NCI-H146 treated with DMSO at 0.1 percent for 48 hours (cell line): ENCODE results near the gene ANXA11.
A peak's percentile ranks its signal among the peaks of the same experiment; 100 is the strongest.

Source experiments
- DNase-seq: peaks from one replicate; lab custom pipeline; 2025; ENCODE audit not compliant: unreplicated experiment; lab: John Stamatoyannopoulos, UW

The ANXA11 gene

DNA sequence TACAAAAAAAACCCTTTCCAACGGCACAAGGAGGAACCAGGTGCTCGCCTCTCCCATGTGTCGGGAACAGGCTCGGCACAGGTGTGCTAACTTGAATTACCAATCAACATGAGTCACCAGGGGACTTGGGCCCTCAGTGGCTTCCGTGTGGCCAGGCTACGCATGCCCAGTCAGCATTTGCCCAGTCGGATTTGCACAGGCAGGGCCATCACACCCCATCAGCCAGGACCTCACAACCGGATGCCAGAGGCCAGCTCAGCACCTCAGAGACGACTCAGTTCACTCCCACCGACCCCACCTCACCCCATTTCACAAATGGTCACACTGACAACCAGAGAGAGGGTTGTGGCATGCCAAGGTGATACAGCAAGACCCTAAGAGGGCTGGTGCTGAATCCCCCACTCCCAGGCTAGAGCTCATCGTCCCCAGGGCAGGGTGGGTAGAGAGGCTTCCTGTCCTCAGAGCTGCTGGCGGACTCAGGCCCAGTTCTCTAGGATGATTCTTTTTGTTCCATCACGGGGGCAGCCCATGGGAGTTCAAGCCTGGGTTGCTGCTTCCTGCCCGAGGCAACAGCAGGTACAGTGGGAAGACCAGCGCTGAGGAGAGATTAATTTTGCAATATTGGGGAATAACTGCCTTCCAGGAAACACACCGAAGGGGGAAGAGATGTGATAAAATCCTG, 13.6 kb downstream of the ANXA11 start:
- no peak for DNase-seq

DNA sequence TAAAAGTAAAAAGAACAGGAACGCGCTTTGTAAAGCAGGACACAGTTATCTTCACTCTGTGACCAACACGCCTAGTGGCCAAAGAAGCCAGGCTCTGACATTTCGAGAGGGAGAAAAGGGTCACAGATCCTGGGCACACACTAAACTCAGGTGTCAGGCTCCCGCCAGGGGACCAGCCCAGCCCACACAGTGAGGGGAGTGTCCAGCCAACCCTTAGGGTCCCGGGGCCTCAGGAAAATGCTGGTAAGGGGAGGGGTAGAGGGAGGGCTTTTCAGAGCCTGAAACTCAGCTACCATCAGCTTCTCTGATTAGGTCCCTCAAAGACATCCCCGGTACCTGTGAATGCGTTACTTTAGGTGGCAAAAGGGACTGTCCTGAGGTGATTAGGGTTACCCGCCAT, 16.6 kb downstream of the ANXA11 start:
- DNase-seq: no peak

DNA sequence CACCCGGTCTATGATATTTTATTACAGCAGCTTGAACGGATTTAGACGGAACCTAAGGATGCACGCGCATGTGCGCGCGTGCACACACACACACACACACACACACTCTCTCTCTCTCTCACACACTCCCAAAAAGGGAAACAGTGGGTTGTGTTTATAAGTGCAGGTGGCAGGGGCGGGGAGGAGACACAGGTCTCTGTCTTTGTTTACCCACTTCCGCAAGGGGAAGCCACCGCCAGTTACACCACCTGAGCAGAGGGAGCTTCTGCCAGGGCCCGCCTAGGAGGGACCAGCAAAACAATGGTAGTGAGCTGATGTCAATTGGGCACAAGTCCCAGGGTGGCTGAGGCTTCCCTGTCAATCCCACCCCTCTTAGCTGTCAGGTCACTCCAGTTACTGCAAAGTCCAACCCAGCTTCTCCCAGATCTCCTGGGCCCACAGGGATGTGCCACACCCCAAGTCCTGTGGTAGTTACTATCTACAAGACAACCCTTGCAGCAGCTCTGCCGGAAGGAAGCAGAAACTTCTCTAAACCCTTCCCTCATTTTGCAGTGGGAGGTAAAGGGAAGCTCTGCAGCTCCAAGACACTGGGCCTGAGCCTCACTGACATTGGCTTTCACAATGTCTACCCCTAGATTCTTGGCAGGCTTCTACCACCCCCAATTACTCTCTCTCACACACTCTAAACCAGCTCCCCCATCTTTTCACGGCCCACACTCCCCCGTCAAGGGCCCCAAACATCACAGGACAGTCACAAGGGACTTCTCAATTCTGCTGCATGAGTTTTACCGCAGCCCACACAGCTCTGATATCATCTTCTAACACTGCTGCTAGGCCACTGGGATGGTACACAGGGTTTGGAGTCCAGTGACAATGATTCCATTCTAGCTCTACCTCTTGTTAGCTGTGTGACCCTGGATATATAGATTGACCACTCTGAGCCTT, 17.6 kb downstream of the ANXA11 start:
- no peak for DNase-seq

DNA sequence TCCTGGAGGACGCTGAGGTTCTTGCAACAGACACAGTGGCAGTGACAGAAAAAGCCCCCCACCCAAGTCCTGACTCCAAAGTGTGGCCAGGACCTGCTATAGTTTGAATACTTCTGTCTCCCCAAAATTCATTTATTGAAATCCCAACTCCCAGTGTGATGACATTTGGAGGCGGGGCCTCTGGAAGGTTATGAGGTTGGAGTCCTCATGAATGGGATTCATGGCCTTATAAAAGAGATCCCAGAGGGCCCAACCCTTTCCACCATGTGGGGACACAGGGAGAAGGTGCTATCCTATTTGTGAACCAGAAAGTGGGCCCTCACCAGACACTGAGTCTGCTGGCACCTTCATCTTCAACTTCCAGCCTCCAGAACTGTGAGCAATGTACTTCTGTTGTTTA, 18.3 kb downstream of the ANXA11 start:
- DNase-seq: no peak

DNA sequence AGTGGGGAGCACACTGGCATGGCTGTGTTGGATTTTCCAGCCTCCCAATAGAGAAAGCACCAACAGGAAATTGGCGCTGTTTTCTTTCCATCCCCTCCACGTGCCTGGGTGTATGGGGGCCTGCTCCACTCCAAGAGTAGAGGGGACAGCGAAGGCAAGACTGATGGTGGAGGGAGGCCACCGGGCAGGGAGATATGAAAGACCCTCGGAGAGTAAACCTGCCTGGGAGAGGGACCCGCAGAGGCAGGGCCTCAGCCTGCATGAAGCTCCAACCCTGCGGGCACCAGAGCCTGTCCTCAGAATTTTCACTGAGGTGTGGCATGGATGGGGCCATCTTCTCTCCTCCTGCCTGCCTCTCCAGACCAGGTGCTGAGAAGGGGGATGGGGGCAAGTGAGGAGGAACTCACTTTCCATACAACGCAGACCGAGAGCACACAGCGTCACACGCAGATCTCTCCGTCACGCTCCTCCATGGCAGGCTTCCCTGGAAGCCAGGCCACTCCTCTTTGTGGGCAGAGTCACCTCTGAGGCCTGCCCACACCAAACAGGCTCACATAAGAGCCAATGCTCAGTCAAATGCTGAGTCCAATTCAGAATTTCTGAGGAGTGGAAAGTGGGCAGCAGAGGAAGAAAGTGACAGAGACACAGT, 18.8 kb downstream of the ANXA11 start:
- DNase-seq: no peak

DNA sequence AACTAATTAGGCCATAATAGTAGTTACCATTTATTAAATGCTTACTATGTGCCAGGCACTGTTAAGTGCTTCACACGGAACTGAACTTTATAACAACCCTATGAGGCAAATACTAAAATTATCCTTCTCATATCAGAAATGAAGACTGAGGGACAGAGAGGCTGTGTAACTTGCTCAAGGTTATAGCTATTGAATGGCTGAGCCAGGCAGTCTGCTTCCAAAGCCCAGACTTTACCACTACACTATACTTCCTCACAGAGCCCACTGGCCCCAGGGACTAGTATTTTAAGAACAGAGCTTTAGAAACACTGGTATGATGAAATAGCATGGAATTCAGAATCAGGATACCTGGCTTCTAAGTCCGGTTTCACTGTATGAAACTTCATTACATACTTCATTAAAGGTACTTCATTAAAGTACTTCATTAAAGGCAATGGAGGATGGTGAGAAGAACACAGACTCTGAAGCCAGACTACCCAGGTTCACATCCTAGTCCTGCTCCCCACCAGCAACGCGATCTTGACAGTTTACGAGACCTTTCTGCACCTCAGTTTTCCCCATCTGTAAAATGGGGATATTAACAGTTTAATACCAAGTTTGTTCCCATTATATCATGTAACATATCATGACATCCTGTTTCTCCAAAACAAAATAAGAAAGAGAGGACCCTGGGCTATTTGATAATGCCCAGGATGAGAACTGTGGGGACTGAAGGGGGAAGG, 19.6 kb downstream of the ANXA11 start:
- no peak for DNase-seq

DNA sequence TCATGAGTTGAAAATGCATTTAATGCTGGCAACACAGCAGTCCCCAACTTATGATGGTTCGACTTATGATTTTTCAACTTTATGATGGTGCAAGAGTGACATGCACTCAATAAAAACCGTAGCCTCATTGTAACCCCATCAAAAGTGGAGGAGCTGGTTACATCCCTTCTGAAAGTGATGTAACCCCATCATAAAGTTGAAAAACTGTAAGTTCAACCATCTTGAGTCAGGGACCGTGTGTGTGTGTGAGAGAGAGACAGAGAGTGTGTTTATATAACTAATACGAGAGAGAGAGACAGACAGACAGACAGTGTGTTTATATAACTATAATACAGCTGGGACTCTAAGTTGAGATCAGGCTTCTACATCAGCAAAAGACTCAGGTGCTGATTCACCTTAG, 21.0 kb downstream of the ANXA11 start:
- DNase-seq: no peak

DNA sequence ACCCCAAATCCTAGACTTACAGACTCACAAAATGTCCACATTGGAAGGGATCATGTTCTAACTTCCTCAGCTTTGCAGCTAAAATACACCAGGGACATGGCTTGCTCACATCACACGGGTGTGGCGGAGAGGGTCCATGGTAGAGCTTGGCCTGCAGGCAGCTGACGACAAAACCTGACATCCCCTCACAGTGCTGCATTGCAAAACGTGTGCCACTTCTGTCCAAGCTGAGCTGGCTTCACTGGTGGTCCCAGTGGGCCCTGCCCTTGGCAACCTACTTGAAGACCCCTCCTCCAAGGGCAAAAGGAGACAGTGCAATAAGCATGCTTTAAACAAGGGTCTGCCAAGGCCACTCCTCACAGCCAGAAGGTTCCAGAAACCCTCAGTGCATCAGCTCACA, 21.9 kb downstream of the ANXA11 start:
- DNase-seq: no peak

DNA sequence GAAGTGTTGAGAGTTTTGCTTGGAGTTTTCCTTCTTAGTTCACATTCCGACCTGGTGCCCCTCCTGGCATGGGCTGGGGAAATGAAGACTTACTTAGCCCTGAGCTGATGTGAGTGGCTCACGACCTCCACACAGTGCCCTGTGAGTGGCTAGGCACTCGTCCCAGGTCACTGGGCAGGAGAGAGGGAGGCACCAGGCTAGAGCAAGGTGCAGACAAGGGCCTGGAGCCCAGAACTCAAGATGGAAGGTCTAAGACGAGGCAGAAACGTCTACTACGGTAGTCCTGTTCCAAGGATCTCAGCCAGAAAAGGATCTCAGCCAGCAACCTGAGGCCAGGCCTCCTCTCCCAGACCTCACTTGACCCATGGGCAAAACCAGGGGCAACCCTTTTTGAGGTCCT, 22.4 kb downstream of the ANXA11 start:
- no peak for DNase-seq

DNA sequence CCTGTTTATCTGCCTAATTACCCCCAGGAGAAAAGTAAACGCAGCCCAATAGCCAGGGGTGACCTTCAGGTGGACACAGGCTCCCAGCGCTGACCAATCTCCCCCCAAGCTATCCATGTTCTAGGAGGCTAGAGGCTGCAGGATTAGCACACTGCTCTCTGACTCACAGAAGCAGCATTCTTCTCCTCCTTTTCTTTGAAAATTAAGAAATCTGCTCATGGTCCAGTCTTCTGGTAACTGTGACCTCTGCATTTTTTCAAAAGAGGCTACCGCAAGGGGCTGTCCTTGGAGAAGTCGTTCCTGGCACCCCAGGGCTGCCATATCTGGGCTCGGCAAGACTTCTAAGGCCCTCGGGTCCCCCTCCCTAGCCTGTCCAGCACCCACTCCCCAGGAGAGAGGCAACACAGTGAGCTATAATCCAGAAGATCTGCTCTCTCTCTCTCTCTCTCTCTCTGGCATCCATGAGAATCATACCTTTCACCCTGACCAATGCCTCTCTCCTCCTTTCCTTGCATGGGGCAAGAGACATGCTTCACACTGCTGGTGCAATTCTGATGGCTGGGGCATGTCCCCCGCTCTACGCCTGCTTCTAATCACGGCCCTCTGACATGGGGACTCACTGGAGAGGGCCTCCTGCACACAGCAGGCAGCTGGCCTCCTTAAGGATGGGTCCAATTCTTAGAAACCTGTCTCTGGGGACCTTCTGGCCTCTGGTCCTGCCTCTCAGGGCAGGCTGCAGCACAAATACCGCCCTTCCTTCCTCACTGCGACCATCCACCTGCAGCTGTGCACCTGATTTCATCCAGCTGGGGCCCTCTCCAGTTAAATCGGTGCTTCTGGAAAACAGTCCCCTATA, 27.3 kb downstream of the ANXA11 start:
- DNase-seq: no peak

DNA sequence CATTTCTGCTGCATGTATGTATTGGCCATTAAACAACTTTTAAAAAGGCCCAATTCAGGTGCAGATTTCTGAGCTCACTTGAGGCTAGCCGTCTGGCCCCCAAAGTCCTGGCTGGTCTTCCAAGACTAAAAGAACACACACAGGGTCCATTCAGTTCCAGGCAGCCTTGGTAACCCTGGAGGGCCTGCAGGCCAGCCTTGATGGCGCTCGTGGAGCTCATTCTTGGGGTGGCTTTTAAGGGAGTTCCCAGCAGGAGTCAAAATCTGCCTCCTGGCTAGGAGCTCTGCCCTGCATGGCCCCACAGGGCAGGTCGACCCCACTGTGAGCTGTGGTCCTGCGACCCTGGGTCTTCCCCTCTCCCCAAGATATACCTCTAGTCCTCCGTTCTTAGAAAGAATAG, 28.8 kb downstream of the ANXA11 start:
- no peak for DNase-seq

DNA sequence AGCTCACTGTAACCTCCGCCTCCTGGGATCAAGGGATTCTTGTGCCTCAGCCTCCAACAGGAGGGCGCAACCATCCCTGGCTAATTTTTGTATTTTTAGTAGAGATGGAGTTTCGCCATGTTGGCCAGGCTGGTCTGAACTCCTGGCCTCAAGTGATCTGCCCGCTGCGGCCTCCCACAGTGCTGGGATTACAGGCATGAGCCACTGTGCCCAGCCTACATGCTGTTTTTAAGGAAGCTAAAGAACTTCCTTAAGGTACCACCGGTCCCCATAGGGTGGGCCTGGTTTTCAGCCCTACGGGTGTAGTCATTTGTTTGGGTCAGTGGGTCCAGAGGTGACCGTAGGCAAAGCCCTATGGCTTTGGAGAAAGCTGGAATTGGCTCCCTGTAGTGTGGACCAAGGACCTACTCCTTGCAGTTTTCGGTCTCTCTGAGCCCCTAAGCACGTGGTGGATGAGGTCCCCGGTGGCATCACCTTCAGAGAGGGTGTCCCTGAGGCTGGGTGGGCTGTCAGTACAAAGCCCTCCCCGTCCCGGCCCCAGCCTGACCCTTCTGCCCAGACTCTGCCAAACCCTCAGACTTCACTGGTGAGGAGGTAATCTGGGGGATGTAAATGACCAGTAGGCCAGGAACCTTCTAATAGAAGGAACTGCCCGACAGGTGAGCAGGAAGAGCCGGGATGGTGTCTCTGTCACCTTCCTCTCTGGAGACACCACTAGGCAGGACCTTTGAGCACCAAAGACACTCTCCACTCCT, 30.5 kb downstream of the ANXA11 start:
- no peak for DNase-seq

DNA sequence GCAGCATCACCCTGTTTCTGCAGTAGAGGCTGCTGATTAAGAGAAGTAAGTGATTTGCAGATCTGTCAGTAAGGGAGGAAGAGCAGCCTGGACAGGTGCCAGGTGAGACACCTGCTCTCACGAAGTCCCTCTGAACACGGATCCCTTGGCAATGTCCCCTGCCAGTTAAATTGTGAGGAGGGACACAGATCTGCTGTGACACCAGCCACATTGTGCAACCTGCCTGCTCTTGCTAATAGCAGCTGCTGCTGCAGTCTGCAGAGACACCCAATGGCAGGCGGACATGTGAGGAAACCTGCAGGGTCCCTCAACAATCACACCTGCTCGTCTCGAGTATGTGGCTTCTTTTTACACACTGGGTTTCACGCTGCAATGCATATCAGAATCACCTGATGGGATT, 31.9 kb downstream of the ANXA11 start:
- peak; percentile 80 for DNase-seq

DNA sequence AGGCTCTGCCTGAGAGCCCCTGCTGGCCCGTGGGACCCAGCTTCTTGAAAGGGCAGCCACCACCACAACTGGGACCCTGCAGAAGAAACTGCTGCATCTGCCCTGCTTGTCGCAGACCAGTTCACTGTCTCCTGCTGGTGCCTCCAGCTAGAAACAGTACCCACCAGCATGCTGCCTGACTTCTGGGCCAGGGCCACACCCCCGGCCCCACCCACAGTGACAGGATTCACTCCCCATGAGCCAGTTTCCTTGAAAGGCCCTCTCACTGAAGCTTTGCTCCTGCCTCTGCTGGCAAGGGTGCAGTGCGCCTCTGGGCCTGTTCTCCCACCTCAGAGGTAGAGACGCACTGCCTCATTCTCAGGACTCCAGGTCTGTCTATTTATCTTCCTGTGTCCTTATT, 32.4 kb downstream of the ANXA11 start:
- no peak for DNase-seq

DNA sequence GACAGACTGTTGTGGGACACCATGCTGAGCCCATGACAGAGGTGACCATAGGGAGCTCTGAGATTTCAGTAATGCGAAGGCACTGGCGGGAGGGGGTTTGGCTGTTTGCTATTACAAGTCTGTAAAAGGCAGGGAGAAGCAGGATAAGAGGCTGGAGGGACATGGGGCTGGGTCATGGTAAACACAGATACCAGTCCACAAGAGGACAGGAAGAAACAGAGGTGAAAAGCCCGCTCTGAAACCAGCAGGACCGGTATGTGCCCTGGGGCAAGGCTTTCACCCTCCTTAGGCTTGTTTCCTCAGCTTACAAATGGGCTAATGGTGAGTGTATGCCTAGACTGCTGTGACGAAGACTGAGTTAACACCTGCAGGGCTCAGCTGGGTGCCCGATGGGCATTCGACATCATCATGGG, 34.1 kb downstream of the ANXA11 start:
- peak; percentile 52 for DNase-seq

DNA sequence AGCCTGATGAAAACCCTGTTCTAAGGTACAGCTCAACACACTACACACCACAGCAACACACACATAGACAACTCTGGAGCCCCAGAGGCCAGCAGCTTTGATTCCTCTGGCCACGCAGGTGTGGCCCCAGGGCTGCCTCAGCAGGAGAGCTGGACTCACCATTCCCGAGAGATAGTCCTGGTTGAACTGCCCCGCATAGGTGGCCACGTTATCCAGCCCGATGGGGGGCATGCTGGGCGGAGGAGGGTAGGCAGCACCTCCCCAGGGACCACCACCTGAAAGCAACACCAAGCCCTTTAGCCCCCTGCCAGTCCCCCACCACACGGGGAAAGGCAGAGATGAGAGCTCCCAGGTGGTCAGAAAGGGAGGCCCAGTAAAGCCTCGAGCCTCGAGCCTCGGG, 34.7 kb downstream of the ANXA11 start:
- no peak for DNase-seq

DNA sequence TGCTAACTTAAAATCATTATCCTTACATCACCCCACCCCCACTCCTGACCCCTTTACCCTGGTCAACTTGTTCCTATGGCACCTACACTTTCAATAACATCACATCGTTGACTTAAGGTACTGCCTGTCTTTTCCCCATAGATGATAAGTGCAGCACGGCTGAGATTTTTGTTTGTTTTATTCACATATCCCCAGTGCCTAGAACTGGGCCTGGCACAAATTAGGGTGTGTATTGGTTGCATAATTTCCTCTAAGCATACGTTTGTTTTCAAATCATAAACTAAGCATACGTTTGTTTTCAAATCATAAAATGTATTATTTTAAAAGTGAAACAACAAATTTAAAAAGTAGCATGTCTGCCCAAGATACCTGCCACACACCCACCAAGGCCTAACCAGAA, 35.3 kb downstream of the ANXA11 start:
- DNase-seq: no peak

DNA sequence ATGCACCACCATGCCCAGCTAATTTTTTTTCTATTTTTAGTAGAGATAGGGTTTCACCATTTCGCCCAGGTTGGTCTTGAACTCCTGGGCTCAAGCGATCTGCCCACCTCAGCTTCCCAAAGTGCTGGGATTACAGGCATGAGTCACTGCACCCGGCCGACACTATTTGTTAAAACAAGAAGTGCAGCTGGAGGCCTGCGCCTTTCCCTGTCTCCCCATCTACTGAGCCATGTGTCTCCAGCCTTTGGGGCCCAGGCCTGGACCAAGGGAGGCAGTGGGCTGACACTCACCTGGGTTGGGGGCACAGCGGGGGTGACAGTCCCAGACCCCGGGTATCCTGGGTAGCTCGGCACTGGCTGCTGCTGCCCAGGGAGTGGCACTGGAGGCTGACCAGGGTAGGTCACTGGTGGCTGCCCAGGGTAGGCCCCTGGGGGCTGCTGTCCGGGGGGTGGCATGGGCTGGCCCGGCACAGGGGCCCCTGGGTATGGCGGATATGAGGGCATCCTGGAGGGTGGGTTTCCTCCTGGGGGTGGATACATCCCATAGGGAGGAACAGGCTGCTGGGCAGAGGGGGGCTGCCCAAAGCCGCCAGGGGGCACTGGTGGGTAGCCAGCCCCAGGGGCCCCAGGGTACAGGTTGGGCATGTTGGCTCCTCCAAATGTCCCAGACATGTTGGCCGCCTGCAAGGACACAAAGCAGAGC, 36.5 kb downstream of the ANXA11 start:
- no peak for DNase-seq

DNA sequence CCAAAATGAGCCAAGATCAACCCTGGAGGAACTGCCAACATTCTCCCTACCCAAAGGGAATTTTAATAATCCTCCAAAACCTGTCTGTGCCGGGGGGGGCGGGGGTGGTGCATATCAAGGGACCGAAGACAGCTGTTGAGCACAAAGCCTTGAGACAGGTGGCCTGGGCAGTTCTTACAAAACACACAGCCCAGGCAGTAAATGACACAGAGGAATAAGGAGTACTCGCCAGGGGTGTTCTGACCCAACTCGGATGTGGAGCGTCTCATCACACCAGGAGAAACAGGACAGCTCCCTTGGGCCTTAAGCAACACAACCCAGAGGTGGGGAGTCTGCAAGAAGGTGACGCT, 37.2 kb downstream of the ANXA11 start:
- no peak for DNase-seq
